Activated CD4-positive, alpha-beta T cell treated with anti-CD3 and anti-CD28 coated beads, Interleukin-2, Interleukin-4, amounts not matched to agents 100 ng/mL and 50 ng/mL, durations not matched to agents 16 hours and 8 hours (primary cell): ENCODE data around the gene BCR.
A peak's percentile ranks its signal among the peaks of the same experiment; 100 is the strongest.

ENCODE experiments used
- DNase-seq: peaks from one replicate; pipeline ENCODE4 v3.0.0-alpha.2; 2020; ENCODE audit warnings: low spot score

BCR gene

GRCh38 chr22:23276656-23277582 lies 96.6 kb downstream of the BCR start:
- no peak for DNase-seq

GRCh38 chr22:23277583-23278295 lies 97.4 kb downstream of the BCR start:
- no peak for DNase-seq

- DNase-seq = peak; percentile 25
Measured at GRCh38 chr22:23278883-23279675, 98.8 kb downstream of the BCR start.

- no peak for DNase-seq
Measured at GRCh38 chr22:23279781-23280180, 99.5 kb downstream of the BCR start.

- DNase-seq = no peak
Measured at GRCh38 chr22:23280356-23281052, 100.2 kb downstream of the BCR start.

GRCh38 chr22:23281053-23281405 lies 100.7 kb downstream of the BCR start:
- no peak for DNase-seq

- DNase-seq = peak; percentile 78
Measured at GRCh38 chr22:23281406-23282088, 101.2 kb downstream of the BCR start.

- no peak for DNase-seq
Measured at GRCh38 chr22:23282089-23282501, 101.8 kb downstream of the BCR start.

- no peak for DNase-seq
Measured at GRCh38 chr22:23282516-23282915, 102.2 kb downstream of the BCR start.

- DNase-seq = no peak
Measured at GRCh38 chr22:23282986-23283385, 102.7 kb downstream of the BCR start.

- DNase-seq = no peak
Measured at GRCh38 chr22:23283591-23284503, 103.5 kb downstream of the BCR start.

- DNase-seq = no peak
Measured at GRCh38 chr22:23284504-23285033, 104.3 kb downstream of the BCR start.

- DNase-seq = no peak
Measured at GRCh38 chr22:23285236-23285635, 104.9 kb downstream of the BCR start.

GRCh38 chr22:23285734-23286133 lies 105.4 kb downstream of the BCR start:
- DNase-seq = no peak

- no peak for DNase-seq
Measured at GRCh38 chr22:23286296-23286695, 106.0 kb downstream of the BCR start.

- no peak for DNase-seq
Measured at GRCh38 chr22:23287136-23288095, 107.1 kb downstream of the BCR start.

- no peak for DNase-seq
Measured at GRCh38 chr22:23288301-23289129, 108.2 kb downstream of the BCR start.

- no peak for DNase-seq
Measured at GRCh38 chr22:23289130-23289503, 108.8 kb downstream of the BCR start.
